HepG2 (cell line): Measurements from ENCODE around the gene MIR17HG. TPM values are rescaled to one million over a fixed set of nuclear protein-coding genes. Genes with fewer than 3 reads are reported as not detected.

ENCODE experiments used
- ATM ChIP-seq: fragments of 450-650 bp; IDR thresholded peaks from 2 replicates; pipeline ENCODE4 v1.7.1; 2017; ENCODE audit warnings: mild to moderate bottlenecking, borderline replicate concordance
- ERF ChIP-seq: IDR thresholded peaks from 2 replicates; pipeline ENCODE4 v1.6.1; 2018; ENCODE audit warnings: missing biosample characterization, missing genetic modification reagents
- FOSL1 ChIP-seq: sonication (generic); formaldehyde crosslinking; IDR thresholded peaks from 2 replicates; pipeline ENCODE4 v1.9.0; 2021; ENCODE audit warnings: missing genetic modification reagents, borderline replicate concordance
- HES4 ChIP-seq: sonication (generic); formaldehyde crosslinking; IDR thresholded peaks from 2 replicates; pipeline ENCODE4 v1.9.0; 2021; ENCODE audit warnings: mild to moderate bottlenecking, missing genetic modification reagents, borderline replicate concordance
- HIVEP1 ChIP-seq: sonication (generic); formaldehyde crosslinking; IDR thresholded peaks from 2 replicates; pipeline ENCODE4 v1.4.0; 2020; ENCODE audit warnings: mild to moderate bottlenecking, missing genetic modification reagents
- KDM4B ChIP-seq: sonication (generic); formaldehyde crosslinking; IDR thresholded peaks from 2 replicates; pipeline ENCODE4 v1.4.0; 2020; ENCODE audit warnings: missing genetic modification reagents
- MAFG ChIP-seq: sonication (generic); formaldehyde crosslinking; IDR thresholded peaks from 2 replicates; pipeline ENCODE4 v1.5.1; 2020; ENCODE audit warnings: mild to moderate bottlenecking, missing genetic modification reagents
- PAX8 ChIP-seq: sonication (generic); formaldehyde crosslinking; IDR thresholded peaks from 2 replicates; pipeline ENCODE4 v1.8.0; 2022; ENCODE audit warnings: mild to moderate bottlenecking, missing genetic modification reagents, borderline replicate concordance
- PHF5A ChIP-seq: IDR thresholded peaks from one replicate; pipeline ENCODE4 v1.6.1; 2018; ENCODE audit warnings: low read depth, missing genetic modification reagents; ENCODE audit not compliant: unreplicated experiment
- SIN3B ChIP-seq: fragments of 150-350 bp; IDR thresholded peaks from 2 replicates; pipeline ENCODE4 v1.6.1; 2014; ENCODE audit warnings: low read length
- SIX1 ChIP-seq: sonication (generic); formaldehyde crosslinking; IDR thresholded peaks from 2 replicates; pipeline ENCODE4 v1.4.0; 2020; ENCODE audit warnings: missing genetic modification reagents, borderline replicate concordance
- SNRNP70 ChIP-seq: fragments of 200-400 bp; formaldehyde crosslinking; IDR thresholded peaks from 2 replicates; pipeline ENCODE4 v1.6.1; 2017; ENCODE audit warnings: mild to moderate bottlenecking, low read depth, low read length, moderate library complexity
- XRCC5 ChIP-seq: fragments of 200-400 bp; formaldehyde crosslinking; optimal IDR thresholded peaks from 2 replicates; pipeline ENCODE3; 2017; ENCODE audit warnings: mild to moderate bottlenecking, low read length
- ZNF446 ChIP-seq: sonication (generic); formaldehyde crosslinking; IDR thresholded peaks from 2 replicates; pipeline ENCODE4 v1.5.0; 2020; ENCODE audit warnings: mild to moderate bottlenecking, missing genetic modification reagents
- ZNF510 ChIP-seq: sonication (generic); formaldehyde crosslinking; IDR thresholded peaks from 2 replicates; pipeline ENCODE4 v1.4.0; 2020; ENCODE audit warnings: low read depth, mild to moderate bottlenecking, missing genetic modification reagents
- ZNF720 ChIP-seq: sonication (generic); formaldehyde crosslinking; IDR thresholded peaks from 2 replicates; pipeline ENCODE4 v1.4.0; 2020; ENCODE audit warnings: missing genetic modification reagents
- ZNF83 ChIP-seq: sonication (generic); formaldehyde crosslinking; IDR thresholded peaks from 2 replicates; pipeline ENCODE4 v1.4.0; 2020; ENCODE audit warnings: missing genetic modification reagents, mild to moderate bottlenecking, borderline replicate concordance
- ZNF879 ChIP-seq: sonication (generic); formaldehyde crosslinking; IDR thresholded peaks from 2 replicates; pipeline ENCODE4 v1.8.1; 2023; ENCODE audit warnings: missing genetic modification reagents
- polyA plus RNA-seq, 8 experiments: library from polyadenylated mRNA; depleted of rRNA in 3 of 8; stranded (reverse) in 7 of 8; unstranded in 1 of 8; fragments of >200 nt; fragmentation: Illumina TruSeq in 4 of 8; extraction: Trizol in 4 of 8; gene quantifications; 2 replicates each; pipeline versions ENCODE4 v1.2.1 to v1.2.3, GENCODE V29; 2011 to 2016; ENCODE audit warnings: low read depth in 4 of 8, missing spikeins in 1 of 8, mixed read lengths in 1 of 8; ENCODE audit not compliant: insufficient read depth in 1 of 8
- total RNA-seq, 5 experiments: library from RNA; depleted of rRNA; stranded (reverse); fragments of >200 nt; fragmentation: Illumina TruSeq; extraction: Trizol; gene quantifications; 2 replicates each; pipeline ENCODE4 v1.2.3, GENCODE V29; 2016; ENCODE audit warnings: low read depth in 1 of 5
- TF ChIP-seq, protein P1 (sequence below): IDR thresholded peaks from 2 replicates; pipeline ENCODE4 v1.6.1; 2016
- TF ChIP-seq, protein P2 (sequence below): sonication (generic); formaldehyde crosslinking; IDR thresholded peaks from 2 replicates; pipeline ENCODE4 v1.4.0; 2020; ENCODE audit warnings: missing genetic modification reagents, borderline replicate concordance
- TF ChIP-seq, protein P3 (sequence below): sonication (generic); formaldehyde crosslinking; conservative IDR thresholded peaks from 2 replicates; pipeline ENCODE4 v1.8.1; 2023; ENCODE audit warnings: missing genetic modification reagents
- TF ChIP-seq, protein P4 (sequence below): fragments of 450-650 bp; IDR thresholded peaks from 2 replicates; pipeline ENCODE4 v1.6.1; 2017; ENCODE audit warnings: mild to moderate bottlenecking
- TF ChIP-seq, protein P5 (sequence below): sonication (generic); formaldehyde crosslinking; IDR thresholded peaks from 2 replicates; pipeline ENCODE4 v1.5.0; 2020; ENCODE audit warnings: missing genetic modification reagents, mild to moderate bottlenecking, borderline replicate concordance

MIR17HG gene
- total and polyA plus RNA-seq, 2 of the 13 experiments (the other 11 are each of a cell fraction or from before 2014, with no cell fraction given): 2.5 to 12.3 TPM

DNA sequence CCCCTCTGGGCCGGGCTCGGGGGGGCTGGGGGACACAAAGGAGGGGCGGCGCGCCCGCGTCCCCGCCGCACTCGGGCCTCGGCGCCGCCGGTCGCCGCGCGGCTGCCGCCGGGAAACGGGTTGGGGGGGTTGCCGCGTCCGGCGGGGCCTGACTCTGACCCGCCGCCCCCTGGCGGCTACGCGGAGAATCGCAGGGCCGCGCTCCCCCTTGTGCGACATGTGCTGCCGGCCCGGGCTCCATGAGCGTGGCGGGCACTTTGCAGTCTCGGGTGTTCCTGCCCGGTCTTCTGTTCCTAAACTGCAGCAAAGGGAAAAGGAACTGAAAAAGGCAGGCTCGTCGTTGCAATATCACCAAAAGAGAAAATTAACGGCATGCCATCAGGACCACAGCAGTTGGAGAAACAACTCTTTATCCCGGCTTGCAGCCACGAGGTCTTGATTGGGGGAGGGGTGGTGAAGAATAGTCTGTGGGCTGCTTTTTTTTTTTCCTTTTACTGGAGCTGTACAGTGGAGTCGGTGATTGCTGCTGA is 1.5 kb downstream of the MIR17HG start (continued):
- TF ChIP-seq PAX8 (CRISPR knock-in tag) (no peak), HIVEP1 (no peak), XRCC5 (peak; percentile 92), ZNF720 (CRISPR knock-in tag) (no peak), KDM4B (CRISPR knock-in tag) (peak; percentile 42; the same call in 1 of the 2 replicates), PHF5A (CRISPR knock-in tag) (no peak), FOSL1 (CRISPR knock-in tag) (no peak), SIX1 (no peak), ZNF879 (CRISPR knock-in tag) (no peak), ZNF446 (no peak), ATM (no peak), ZNF83 (CRISPR knock-in tag) (no peak), ZNF510 (CRISPR knock-in tag) (no peak), SIN3B (no peak), HES4 (CRISPR knock-in tag) (no peak), SNRNP70 (no peak), MAFG (CRISPR knock-in tag) (no peak), ERF (peak; percentile 65; the same call in 1 of the 2 replicates)
- TF ChIP-seq, protein P1, sequence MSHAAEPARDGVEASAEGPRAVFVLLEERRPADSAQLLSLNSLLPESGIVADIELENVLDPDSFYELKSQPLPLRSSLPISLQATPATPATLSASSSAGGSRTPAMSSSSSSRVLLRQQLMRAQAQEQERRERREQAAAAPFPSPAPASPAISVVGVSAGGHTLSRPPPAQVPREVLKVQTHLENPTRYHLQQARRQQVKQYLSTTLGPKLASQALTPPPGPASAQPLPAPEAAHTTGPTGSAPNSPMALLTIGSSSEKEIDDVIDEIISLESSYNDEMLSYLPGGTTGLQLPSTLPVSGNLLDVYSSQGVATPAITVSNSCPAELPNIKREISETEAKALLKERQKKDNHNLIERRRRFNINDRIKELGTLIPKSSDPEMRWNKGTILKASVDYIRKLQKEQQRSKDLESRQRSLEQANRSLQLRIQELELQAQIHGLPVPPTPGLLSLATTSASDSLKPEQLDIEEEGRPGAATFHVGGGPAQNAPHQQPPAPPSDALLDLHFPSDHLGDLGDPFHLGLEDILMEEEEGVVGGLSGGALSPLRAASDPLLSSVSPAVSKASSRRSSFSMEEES (CRISPR knock-in tag): 0 out of 2 replicates have a peak, but pooled peaks have one; percentile 43
- TF ChIP-seq, protein P2, sequence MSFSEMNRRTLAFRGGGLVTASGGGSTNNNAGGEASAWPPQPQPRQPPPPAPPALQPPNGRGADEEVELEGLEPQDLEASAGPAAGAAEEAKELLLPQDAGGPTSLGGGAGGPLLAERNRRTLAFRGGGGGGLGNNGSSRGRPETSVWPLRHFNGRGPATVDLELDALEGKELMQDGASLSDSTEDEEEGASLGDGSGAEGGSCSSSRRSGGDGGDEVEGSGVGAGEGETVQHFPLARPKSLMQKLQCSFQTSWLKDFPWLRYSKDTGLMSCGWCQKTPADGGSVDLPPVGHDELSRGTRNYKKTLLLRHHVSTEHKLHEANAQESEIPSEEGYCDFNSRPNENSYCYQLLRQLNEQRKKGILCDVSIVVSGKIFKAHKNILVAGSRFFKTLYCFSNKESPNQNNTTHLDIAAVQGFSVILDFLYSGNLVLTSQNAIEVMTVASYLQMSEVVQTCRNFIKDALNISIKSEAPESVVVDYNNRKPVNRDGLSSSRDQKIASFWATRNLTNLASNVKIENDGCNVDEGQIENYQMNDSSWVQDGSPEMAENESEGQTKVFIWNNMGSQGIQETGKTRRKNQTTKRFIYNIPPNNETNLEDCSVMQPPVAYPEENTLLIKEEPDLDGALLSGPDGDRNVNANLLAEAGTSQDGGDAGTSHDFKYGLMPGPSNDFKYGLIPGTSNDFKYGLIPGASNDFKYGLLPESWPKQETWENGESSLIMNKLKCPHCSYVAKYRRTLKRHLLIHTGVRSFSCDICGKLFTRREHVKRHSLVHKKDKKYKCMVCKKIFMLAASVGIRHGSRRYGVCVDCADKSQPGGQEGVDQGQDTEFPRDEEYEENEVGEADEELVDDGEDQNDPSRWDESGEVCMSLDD (CRISPR knock-in tag): no peak
- TF ChIP-seq, protein P3, sequence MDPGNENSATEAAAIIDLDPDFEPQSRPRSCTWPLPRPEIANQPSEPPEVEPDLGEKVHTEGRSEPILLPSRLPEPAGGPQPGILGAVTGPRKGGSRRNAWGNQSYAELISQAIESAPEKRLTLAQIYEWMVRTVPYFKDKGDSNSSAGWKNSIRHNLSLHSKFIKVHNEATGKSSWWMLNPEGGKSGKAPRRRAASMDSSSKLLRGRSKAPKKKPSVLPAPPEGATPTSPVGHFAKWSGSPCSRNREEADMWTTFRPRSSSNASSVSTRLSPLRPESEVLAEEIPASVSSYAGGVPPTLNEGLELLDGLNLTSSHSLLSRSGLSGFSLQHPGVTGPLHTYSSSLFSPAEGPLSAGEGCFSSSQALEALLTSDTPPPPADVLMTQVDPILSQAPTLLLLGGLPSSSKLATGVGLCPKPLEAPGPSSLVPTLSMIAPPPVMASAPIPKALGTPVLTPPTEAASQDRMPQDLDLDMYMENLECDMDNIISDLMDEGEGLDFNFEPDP: no peak
- TF ChIP-seq, protein P4, sequence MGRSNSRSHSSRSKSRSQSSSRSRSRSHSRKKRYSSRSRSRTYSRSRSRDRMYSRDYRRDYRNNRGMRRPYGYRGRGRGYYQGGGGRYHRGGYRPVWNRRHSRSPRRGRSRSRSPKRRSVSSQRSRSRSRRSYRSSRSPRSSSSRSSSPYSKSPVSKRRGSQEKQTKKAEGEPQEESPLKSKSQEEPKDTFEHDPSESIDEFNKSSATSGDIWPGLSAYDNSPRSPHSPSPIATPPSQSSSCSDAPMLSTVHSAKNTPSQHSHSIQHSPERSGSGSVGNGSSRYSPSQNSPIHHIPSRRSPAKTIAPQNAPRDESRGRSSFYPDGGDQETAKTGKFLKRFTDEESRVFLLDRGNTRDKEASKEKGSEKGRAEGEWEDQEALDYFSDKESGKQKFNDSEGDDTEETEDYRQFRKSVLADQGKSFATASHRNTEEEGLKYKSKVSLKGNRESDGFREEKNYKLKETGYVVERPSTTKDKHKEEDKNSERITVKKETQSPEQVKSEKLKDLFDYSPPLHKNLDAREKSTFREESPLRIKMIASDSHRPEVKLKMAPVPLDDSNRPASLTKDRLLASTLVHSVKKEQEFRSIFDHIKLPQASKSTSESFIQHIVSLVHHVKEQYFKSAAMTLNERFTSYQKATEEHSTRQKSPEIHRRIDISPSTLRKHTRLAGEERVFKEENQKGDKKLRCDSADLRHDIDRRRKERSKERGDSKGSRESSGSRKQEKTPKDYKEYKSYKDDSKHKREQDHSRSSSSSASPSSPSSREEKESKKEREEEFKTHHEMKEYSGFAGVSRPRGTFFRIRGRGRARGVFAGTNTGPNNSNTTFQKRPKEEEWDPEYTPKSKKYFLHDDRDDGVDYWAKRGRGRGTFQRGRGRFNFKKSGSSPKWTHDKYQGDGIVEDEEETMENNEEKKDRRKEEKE: no peak
- TF ChIP-seq, protein P5, sequence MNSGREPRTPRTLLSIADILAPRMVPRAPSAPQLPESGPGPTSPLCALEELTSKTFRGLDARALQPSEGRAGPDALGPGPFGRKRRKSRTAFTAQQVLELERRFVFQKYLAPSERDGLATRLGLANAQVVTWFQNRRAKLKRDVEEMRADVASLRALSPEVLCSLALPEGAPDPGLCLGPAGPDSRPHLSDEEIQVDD (CRISPR knock-in tag): no peak
